NT2/D1 (cell line): ENCODE data around the gene LTBP2.

Experiments used
- DNase-seq: peaks from one replicate; pipeline ENCODE4 v3.0.0-alpha.2; 2011; ENCODE audit warnings: low read depth, low spot score
- H3K27me3 ChIP-seq: 2 replicates; pipeline ENCODE4 v1.6.0; 2011; ENCODE audit warnings: mild to moderate bottlenecking; ENCODE audit not compliant: insufficient read length, insufficient read depth
- H3K36me3 ChIP-seq: 2 replicates; pipeline ENCODE4 v1.6.1; 2011; ENCODE audit warnings: mild to moderate bottlenecking, low read length, mixed read lengths; ENCODE audit not compliant: insufficient read depth, insufficient read length
- H3K4me1 ChIP-seq: 2 replicates; pipeline ENCODE4 v1.5.1; 2011; ENCODE audit not compliant: insufficient read depth, insufficient read length
- H3K4me3 ChIP-seq: 2 replicates; pipeline ENCODE4 v1.5.1; 2011; ENCODE audit warnings: low read depth; ENCODE audit not compliant: insufficient read length
- H3K9ac ChIP-seq: 2 replicates; pipeline ENCODE4 v1.6.0; 2011; ENCODE audit warnings: low read depth; ENCODE audit not compliant: insufficient read length
- H3K9me3 ChIP-seq: 2 replicates; pipeline ENCODE4 v1.5.1; 2011; ENCODE audit warnings: mild to moderate bottlenecking, low read length; ENCODE audit not compliant: insufficient read depth
- SUZ12 ChIP-seq: IDR thresholded peaks from 2 replicates; pipeline ENCODE4 v1.6.1; 2011; ENCODE audit not compliant: insufficient read length, insufficient read depth; ENCODE audit errors: extremely low read depth
- YY1 ChIP-seq: IDR thresholded peaks from 2 replicates; pipeline ENCODE4 v1.6.1; 2011; ENCODE audit not compliant: insufficient read length, insufficient read depth
- ZNF274 ChIP-seq: IDR thresholded peaks from 2 replicates; pipeline ENCODE4 v1.6.1; 2011; ENCODE audit warnings: mild to moderate bottlenecking, low read depth, low read length

The LTBP2 gene

DNA sequence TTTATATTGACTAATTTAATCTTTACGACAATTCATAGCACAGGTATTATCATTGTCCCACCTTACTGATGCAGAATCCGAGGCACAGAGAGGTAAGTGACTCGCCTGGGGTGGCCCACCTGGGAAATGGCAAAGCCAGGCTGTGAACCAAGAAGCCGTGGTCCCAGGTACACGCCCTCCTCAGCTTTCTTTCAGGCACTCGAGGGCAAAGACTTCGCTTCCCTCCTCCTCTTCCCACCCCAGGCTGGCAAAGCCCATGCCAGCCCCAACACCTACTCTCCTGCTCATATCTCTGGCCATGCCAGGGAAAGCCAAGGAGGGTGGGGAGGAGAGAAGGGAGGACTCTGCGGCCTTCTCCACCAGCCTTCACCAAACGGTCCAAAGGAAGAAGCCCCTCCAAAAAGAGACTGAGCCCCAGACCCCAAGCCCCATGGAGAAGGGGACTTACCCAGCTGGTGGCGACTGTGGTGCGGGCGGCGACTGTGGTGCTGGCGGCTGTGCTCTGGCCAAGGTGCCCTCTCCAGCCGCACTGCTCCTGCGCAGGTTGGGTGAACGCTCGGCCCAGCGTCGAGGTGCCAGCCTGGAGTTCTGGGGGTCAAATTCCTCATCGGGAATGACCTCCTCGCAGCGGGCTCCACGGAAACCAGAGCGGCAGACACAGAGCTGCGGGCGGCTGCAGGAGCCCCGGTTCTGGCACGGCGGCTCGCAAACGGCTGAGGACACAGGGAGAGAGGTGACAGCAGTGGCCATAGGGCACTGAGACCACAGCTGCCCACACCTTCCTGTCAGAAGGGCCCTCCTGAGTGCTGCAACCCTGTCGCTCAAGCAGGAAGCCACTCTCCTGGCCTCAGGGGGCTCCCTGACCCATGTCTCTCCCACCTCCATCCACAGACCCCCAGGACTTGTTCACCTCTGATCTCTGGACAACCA, 26.4 kb downstream of the LTBP2 start:
- TF ChIP-seq YY1 (no peak), ZNF274 (no peak), SUZ12 (no peak)
- H3K9ac ChIP-seq: no peak overlapping the region
- H3K36me3 ChIP-seq: peaks cover 4% of the 10 kb centered on the region
- no peak for DNase-seq
- H3K9me3 ChIP-seq: no peaks in the 10 kb centered on the region
- peaks cover 2% of the 10 kb centered on the region for H3K4me1 ChIP-seq
- no peaks in the 10 kb centered on the region for H3K27me3 ChIP-seq
- no peak overlapping the region for H3K4me3 ChIP-seq

- Histone ChIP-seq H3K36me3 (peaks cover 4% of the 10 kb centered on the region), H3K9me3 (no peaks in the 10 kb centered on the region), H3K9ac (no peak overlapping the region), H3K27me3 (no peaks in the 10 kb centered on the region), H3K4me1 (peaks cover 2% of the 10 kb centered on the region), H3K4me3 (no peak overlapping the region)
- DNase-seq: no peak
- no peak for TF ChIP-seq SUZ12
- TF ChIP-seq YY1: no peak
- TF ChIP-seq ZNF274: no peak
These were observed 27.1 kb downstream of the LTBP2 start for GRCh38 chr14:74584951-74585350.

DNA sequence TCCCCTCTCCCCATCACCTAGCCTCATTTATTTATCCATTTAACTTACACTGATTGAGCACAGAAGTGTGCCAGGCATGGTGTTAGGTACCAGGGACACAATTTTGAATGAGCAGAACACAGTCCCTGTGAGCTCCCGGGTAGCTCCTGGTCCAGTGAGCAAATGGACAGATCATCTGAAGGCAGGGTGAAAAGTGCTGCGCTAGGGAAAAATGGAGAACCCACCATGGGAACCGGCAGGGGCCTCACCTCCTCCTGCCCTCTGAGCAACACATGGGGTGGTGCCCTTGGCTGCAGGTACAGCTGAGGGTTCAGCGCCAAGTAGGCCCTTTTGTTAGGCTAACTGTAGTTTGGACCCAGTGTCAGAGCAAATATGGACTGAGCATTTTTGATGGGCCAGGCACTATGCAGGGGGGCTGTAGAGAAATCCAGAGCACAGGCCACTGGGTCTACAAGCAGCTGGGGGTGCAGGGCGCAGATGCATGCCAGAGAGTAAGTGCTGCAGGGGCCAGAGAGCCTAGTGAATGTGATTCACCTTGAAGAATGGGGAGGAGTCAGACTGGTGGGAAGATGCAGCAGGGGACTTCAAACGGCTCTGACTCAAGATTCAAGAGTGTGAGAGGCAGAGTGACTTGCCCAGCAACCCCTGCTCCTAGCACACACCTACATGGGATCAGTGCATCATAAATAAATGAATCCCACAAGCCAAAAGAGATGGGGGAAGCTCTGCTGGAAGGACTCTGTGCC, 28.2 kb downstream of the LTBP2 start:
- no peak overlapping the region for H3K9ac ChIP-seq
- peaks cover 5% of the 10 kb centered on the region for H3K4me1 ChIP-seq
- H3K27me3 ChIP-seq: no peaks in the 10 kb centered on the region
- H3K9me3 ChIP-seq: no peaks in the 10 kb centered on the region
- H3K36me3 ChIP-seq: peaks cover 4% of the 10 kb centered on the region
- DNase-seq: peak; percentile 16
- no peak for TF ChIP-seq ZNF274
- no peak overlapping the region for H3K4me3 ChIP-seq

DNA sequence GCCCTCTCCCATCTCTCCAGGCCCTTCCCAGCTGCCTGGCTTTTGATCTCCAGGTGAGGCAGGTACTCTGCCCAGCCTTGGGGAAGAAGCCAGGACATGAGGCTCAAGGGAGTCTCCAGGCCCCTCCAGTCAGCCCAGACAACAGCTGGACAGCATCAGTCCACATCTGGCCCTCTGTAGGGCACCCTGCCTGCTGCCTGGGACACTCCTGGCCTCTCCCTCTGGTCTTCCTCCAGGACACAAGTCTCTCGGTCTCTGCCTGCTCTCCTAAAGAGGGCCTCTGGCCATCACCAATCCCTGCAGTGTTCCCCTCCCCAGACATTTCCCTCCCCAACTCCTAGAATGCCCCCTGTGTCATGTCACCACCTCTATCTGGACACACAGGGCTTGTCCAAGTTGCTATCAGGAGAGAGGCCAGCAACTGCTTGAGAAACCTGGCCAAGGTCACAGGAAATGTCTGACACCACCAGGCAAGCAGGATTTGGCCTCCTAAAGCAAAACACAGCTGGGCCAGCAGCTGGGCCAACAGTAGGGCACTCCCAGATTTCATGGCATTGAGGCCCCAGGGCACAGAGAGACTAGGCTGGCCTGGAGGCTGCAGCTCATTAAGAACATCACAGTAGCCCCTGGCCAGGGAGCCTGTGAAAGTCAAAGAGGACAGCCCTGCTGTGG, 29.0 kb downstream of the LTBP2 start:
- peaks cover 5% of the 10 kb centered on the region for H3K4me1 ChIP-seq
- H3K9ac ChIP-seq: no peak overlapping the region
- no peak for DNase-seq
- no peak overlapping the region for H3K4me3 ChIP-seq
- H3K27me3 ChIP-seq: no peaks in the 10 kb centered on the region
- peaks cover 4% of the 10 kb centered on the region for H3K36me3 ChIP-seq
- H3K9me3 ChIP-seq: no peaks in the 10 kb centered on the region
- TF ChIP-seq SUZ12: no peak
- no peak for TF ChIP-seq ZNF274
- no peak for TF ChIP-seq YY1

- Histone ChIP-seq H3K4me3 (no peak overlapping the region), H3K9ac (no peak overlapping the region), H3K27me3 (no peaks in the 10 kb centered on the region), H3K9me3 (no peaks in the 10 kb centered on the region), H3K36me3 (peaks cover 4% of the 10 kb centered on the region), H3K4me1 (peaks cover 5% of the 10 kb centered on the region)
- no peak for DNase-seq
- no peak for TF ChIP-seq ZNF274
- no peak for TF ChIP-seq YY1
- no peak for TF ChIP-seq SUZ12
These were observed 31.8 kb downstream of the LTBP2 start for GRCh38 chr14:74580275-74580672.

DNA sequence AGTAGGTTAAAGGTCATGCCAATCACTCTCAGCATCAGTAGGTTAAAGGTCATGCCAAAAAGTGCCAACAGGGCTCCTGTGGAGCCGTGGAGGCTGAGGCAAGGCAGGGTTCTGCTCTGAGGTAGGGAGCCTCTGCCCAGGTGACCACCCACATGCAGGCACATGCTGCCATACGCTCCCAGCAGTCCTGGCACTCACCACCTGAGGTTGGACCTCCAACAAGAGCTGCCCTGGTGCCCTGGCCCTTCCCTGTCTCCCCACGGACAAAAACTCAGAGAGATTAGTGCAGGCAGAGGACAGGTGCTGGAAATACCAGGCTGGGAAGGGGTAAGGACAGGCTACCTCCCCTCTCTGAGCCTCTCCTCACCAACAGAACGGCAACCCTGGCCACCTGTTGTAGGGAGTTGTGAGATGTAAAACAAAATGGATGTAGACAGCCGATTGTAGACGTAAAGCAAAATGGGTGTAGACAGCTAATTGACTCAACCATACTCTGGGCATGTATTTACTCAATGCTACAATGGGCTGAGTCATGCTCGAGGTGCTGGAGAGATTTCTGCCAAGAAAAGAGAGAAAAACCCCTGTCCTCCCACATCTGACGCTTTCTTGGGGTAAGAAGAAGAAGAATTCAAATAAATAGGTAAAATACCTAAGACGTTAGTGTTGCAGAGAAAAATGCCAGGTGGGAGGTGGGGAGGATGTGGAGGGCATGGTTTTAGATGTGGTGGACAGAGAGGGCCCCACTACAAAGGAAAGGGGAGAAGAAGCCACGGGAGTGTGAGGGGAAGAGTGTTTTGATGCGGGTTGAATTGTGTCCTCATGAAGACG, 32.4 kb downstream of the LTBP2 start:
- Histone ChIP-seq H3K4me3 (no peak overlapping the region), H3K4me1 (peaks cover 7% of the 10 kb centered on the region), H3K27me3 (no peaks in the 10 kb centered on the region), H3K36me3 (peaks cover 4% of the 10 kb centered on the region), H3K9me3 (no peaks in the 10 kb centered on the region), H3K9ac (no peak overlapping the region)
- DNase-seq: no peak
- TF ChIP-seq SUZ12 (no peak), YY1 (no peak), ZNF274 (no peak)
